ENCODE data around the gene NCOA4.
"Not testable (repeated sequence)": the region's sequence is repeated elsewhere in the genome, so short reads cannot be mapped to it uniquely, and the experiment has no call there.

The NCOA4 gene

GRCh38 chr10:45972106-45972812 lies 58.2 kb downstream of the NCOA4 start, which contains the start of gene TIMM23 (continued):
- TF ChIP-seq SP3 (tag by site-specific recombination; IDR thresholded peaks at IDR 0.05) (0 out of 2 replicates have a peak, but pooled peaks have one; percentile 16), ZBTB8A (tag by site-specific recombination; IDR thresholded peaks at IDR 0.05) (peak; percentile 65), ZNF335 (tag by site-specific recombination; conservative IDR thresholded peaks at IDR 0.05) (peak; percentile 69), ZBTB20 (tag by site-specific recombination; IDR thresholded peaks at IDR 0.05) (peak; percentile 56; the same call in 1 of the 2 replicates), ZXDB (tag by site-specific recombination; IDR thresholded peaks at IDR 0.05) (peak; percentile 55; the same call in 1 of the 2 replicates), ZNF518A (tag by site-specific recombination; conservative IDR thresholded peaks at IDR 0.05; ENCODE audit: low read depth) (peak; percentile 66; the same call in 1 of the 2 replicates)
- TF ChIP-seq, protein P1, sequence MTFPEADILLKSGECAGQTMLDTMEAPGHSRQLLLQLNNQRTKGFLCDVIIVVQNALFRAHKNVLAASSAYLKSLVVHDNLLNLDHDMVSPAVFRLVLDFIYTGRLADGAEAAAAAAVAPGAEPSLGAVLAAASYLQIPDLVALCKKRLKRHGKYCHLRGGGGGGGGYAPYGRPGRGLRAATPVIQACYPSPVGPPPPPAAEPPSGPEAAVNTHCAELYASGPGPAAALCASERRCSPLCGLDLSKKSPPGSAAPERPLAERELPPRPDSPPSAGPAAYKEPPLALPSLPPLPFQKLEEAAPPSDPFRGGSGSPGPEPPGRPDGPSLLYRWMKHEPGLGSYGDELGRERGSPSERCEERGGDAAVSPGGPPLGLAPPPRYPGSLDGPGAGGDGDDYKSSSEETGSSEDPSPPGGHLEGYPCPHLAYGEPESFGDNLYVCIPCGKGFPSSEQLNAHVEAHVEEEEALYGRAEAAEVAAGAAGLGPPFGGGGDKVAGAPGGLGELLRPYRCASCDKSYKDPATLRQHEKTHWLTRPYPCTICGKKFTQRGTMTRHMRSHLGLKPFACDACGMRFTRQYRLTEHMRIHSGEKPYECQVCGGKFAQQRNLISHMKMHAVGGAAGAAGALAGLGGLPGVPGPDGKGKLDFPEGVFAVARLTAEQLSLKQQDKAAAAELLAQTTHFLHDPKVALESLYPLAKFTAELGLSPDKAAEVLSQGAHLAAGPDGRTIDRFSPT (tag by site-specific recombination; IDR thresholded peaks at IDR 0.05) = peak; percentile 37; the same call in 1 of the 2 replicates

DNA sequence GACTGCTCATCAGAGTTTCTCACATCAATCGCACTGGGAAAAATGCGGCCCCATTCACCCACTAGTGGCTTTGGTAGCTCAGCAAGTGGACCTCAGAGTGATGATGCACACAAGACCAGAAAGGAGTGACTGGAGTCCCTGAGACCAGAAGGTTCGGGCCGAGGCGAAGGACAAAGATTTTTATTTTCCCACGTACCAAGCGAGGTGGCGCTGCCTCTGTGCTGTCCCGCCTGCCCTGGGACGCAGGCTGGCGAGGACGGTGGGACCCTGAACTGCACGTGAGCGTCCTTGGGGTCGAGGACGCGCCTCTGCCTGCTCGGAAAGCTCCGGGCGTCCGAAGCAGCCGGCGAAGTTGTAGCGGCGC lies 58.7 kb downstream of the NCOA4 start:
- H3K9me3 ChIP-seq (ENCODE audit: control insufficient read depth, insufficient read depth, low read depth, low read length); H3K36me3 ChIP-seq (ENCODE audit: control insufficient read depth in 2 of 2, insufficient read depth in 1 of 2, low read length in 2 of 2); H3K4me1 ChIP-seq (ENCODE audit: control insufficient read depth, insufficient read depth, low read length): not testable (repeated sequence)
- ChIA-PET POLR2A (interaction anchor here (1.4 kb wide), 1 partner anchor 52 kb away, joined by 6 read pairs; no protein-coding TSS in a partner anchor), CTCF (interaction anchor here (0.7 kb wide), 1 partner anchor 750 kb away, joined by 3 read pairs; no protein-coding TSS in a partner anchor)
- peak; percentile 86 for TF ChIP-seq SCRT2 (tag by site-specific recombination; IDR thresholded peaks at IDR 0.05)
- TF ChIP-seq CTCF (tag by site-specific recombination; IDR thresholded peaks at IDR 0.05) = peak; percentile 56
- TF ChIP-seq, protein P2, sequence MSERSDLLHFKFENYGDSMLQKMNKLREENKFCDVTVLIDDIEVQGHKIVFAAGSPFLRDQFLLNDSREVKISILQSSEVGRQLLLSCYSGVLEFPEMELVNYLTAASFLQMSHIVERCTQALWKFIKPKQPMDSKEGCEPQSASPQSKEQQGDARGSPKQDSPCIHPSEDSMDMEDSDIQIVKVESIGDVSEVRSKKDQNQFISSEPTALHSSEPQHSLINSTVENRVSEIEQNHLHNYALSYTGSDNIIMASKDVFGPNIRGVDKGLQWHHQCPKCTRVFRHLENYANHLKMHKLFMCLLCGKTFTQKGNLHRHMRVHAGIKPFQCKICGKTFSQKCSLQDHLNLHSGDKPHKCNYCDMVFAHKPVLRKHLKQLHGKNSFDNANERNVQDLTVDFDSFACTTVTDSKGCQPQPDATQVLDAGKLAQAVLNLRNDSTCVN (tag by site-specific recombination; optimal IDR thresholded peaks at IDR 0.05) = peak; percentile 62
- peak overlapping the region; percentile 64 for H3K4me3 ChIP-seq (ENCODE audit: low read depth, low read length)
- H3K27ac ChIP-seq (ENCODE audit: extremely low read depth, low read depth, low read length) = peak overlapping the region; percentile 81

DNA sequence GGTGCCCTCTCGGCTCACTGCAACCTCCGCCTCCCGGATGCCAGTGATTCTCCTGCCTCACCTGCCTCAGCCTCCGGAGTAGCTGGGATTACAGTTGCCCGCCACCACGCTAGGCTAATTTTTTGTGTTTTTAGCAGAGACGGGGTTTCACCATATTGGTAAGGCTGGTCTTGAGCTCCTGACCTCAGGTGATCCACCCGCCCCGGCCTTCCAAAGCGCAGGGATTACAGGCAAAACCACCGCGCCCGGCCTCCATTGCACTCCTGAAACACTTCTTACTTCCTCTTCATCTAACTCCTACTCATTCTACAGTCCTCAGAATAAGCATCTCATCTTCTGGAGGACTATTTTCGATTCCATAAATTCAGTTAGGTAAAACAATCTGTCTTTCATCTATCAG lies 59.4 kb downstream of the NCOA4 start:
- POLR2A ChIA-PET; H3K9me3 ChIP-seq (ENCODE audit: control insufficient read depth, insufficient read depth, low read depth, low read length); H3K27ac ChIP-seq (ENCODE audit: extremely low read depth, low read depth, low read length); H3K4me1 ChIP-seq (ENCODE audit: control insufficient read depth, insufficient read depth, low read length); H3K36me3 ChIP-seq (ENCODE audit: control insufficient read depth in 2 of 2, insufficient read depth in 1 of 2, low read length in 2 of 2): not testable (repeated sequence)
- peak; percentile 45; the same call in 1 of the 2 replicates for TF ChIP-seq ZNF394 (tag by site-specific recombination; IDR thresholded peaks at IDR 0.05; ENCODE audit: borderline replicate concordance)
- CTCF ChIA-PET = interaction anchor here (0.7 kb wide), 1 partner anchor 749 kb away, joined by 3 read pairs; no protein-coding TSS in a partner anchor
- H3K4me3 ChIP-seq (ENCODE audit: low read depth, low read length) = peak overlapping the region; percentile 64

- H3K4me3 ChIP-seq (ENCODE audit: low read depth, low read length); H3K4me1 ChIP-seq (ENCODE audit: control insufficient read depth, insufficient read depth, low read length); CTCF ChIA-PET; H3K9me3 ChIP-seq (ENCODE audit: control insufficient read depth, insufficient read depth, low read depth, low read length); H3K36me3 ChIP-seq (ENCODE audit: control insufficient read depth in 2 of 2, insufficient read depth in 1 of 2, low read length in 2 of 2); H3K27ac ChIP-seq (ENCODE audit: extremely low read depth, low read depth, low read length); POLR2A ChIA-PET: not testable (repeated sequence)
Observed at GRCh38 chr10:45962686-45963452, 67.6 kb downstream of the NCOA4 start.

GRCh38 chr10:45957928-45958327 lies 72.5 kb downstream of the NCOA4 start:
- POLR2A ChIA-PET; H3K4me1 ChIP-seq (ENCODE audit: control insufficient read depth, insufficient read depth, low read length); H3K4me3 ChIP-seq (ENCODE audit: low read depth, low read length); H3K9me3 ChIP-seq (ENCODE audit: control insufficient read depth, insufficient read depth, low read depth, low read length); H3K27ac ChIP-seq (ENCODE audit: extremely low read depth, low read depth, low read length): not testable (repeated sequence)
- CTCF ChIA-PET = interaction anchor here (0.6 kb wide), 1 partner anchor 150 kb away, joined by 3 read pairs; no protein-coding TSS in a partner anchor
- peaks cover 0 to 11% of the 10 kb centered on the region in 2 experiments; a peak in 2 of 3 replicates for H3K36me3 ChIP-seq (ENCODE audit: control insufficient read depth in 2 of 2, insufficient read depth in 1 of 2, low read length in 2 of 2)
